ENCODE data around the gene YIPF1.
"Not testable (repeated sequence)": the region's sequence is repeated elsewhere in the genome, so short reads cannot be mapped to it uniquely, and the experiment has no call there.

YIPF1 gene

GRCh38 chr1:53851571-53852285 is 37.9 kb downstream of the YIPF1 start:
- no peak for DNase-seq (ENCODE audit: low read depth, low spot score)
- no peak overlapping the region for H3K4me3 ChIP-seq (ENCODE audit: low read length)

- no peak overlapping the region for H3K4me3 ChIP-seq (ENCODE audit: low read length)
- no peak for DNase-seq (ENCODE audit: low read depth, low spot score)
These were observed 39.4 kb downstream of the YIPF1 start for GRCh38 chr1:53850082-53850673.

GRCh38 chr1:53847980-53848379 is 41.6 kb downstream of the YIPF1 start:
- no peak overlapping the region for H3K4me3 ChIP-seq (ENCODE audit: low read length)
- no peak for DNase-seq (ENCODE audit: low read depth, low spot score)

GRCh38 chr1:53842347-53842746 is 47.2 kb downstream of the YIPF1 start:
- DNase-seq (ENCODE audit: low read depth, low spot score): no peak
- H3K4me3 ChIP-seq (ENCODE audit: low read length): no peak overlapping the region

- peak overlapping the region; percentile 94 for H3K4me3 ChIP-seq (ENCODE audit: low read length)
- DNase-seq (ENCODE audit: low read depth, low spot score): no peak
These were observed 51.0 kb downstream of the YIPF1 start for GRCh38 chr1:53838654-53838974.

- DNase-seq (ENCODE audit: low read depth, low spot score): peak; percentile 96
- peak within 1 kb of the TSS; percentile 94 for H3K4me3 ChIP-seq (ENCODE audit: low read length)
These were observed 51.5 kb downstream of the YIPF1 start, which contains the start of gene NDC1 for GRCh38 chr1:53837924-53838653. NDC1 (minus strand) TSS chr1:53838296; CDS start chr1:53838261, 35 bp downstream.

GRCh38 chr1:53837646-53837923 is 52.0 kb downstream of the YIPF1 start:
- no peak for DNase-seq (ENCODE audit: low read depth, low spot score)
- peak overlapping the region; percentile 94 for H3K4me3 ChIP-seq (ENCODE audit: low read length)

- no peak overlapping the region for H3K4me3 ChIP-seq (ENCODE audit: low read length)
- DNase-seq (ENCODE audit: low read depth, low spot score): no peak
These were observed 54.1 kb downstream of the YIPF1 start for GRCh38 chr1:53835491-53835890.

- no peak overlapping the region for H3K4me3 ChIP-seq (ENCODE audit: low read length)
- DNase-seq (ENCODE audit: low read depth, low spot score): no peak
These were observed 54.8 kb downstream of the YIPF1 start for GRCh38 chr1:53834776-53835175.

- no peak for DNase-seq (ENCODE audit: low read depth, low spot score)
- H3K4me3 ChIP-seq (ENCODE audit: low read length): no peak overlapping the region
These were observed 56.2 kb downstream of the YIPF1 start for GRCh38 chr1:53833393-53833792.

GRCh38 chr1:53826367-53826766 is 63.2 kb downstream of the YIPF1 start:
- H3K4me3 ChIP-seq (ENCODE audit: low read length): no peak overlapping the region
- DNase-seq (ENCODE audit: low read depth, low spot score): no peak

GRCh38 chr1:53825306-53825705 is 64.3 kb downstream of the YIPF1 start:
- no peak for DNase-seq (ENCODE audit: low read depth, low spot score)
- H3K4me3 ChIP-seq (ENCODE audit: low read length): no peak overlapping the region

GRCh38 chr1:53822931-53823330 is 66.7 kb downstream of the YIPF1 start:
- no peak for DNase-seq (ENCODE audit: low read depth, low spot score)
- no peak overlapping the region for H3K4me3 ChIP-seq (ENCODE audit: low read length)

GRCh38 chr1:53821380-53821779 is 68.2 kb downstream of the YIPF1 start:
- no peak for DNase-seq (ENCODE audit: low read depth, low spot score)
- no peak overlapping the region for H3K4me3 ChIP-seq (ENCODE audit: low read length)

GRCh38 chr1:53819387-53819786 is 70.2 kb downstream of the YIPF1 start:
- no peak overlapping the region for H3K4me3 ChIP-seq (ENCODE audit: low read length)
- no peak for DNase-seq (ENCODE audit: low read depth, low spot score)

- not testable (repeated sequence) for DNase-seq (ENCODE audit: low read depth, low spot score); H3K4me3 ChIP-seq (ENCODE audit: low read length)
These were observed 73.0 kb downstream of the YIPF1 start for GRCh38 chr1:53816584-53816983.

- not testable (repeated sequence) for DNase-seq (ENCODE audit: low read depth, low spot score); H3K4me3 ChIP-seq (ENCODE audit: low read length)
These were observed 74.1 kb downstream of the YIPF1 start for GRCh38 chr1:53815484-53815883.

GRCh38 chr1:53811414-53811851 is 78.2 kb downstream of the YIPF1 start:
- peak; percentile 26 for DNase-seq (ENCODE audit: low read depth, low spot score)
- no peak overlapping the region for H3K4me3 ChIP-seq (ENCODE audit: low read length)

- no peak overlapping the region for H3K4me3 ChIP-seq (ENCODE audit: low read length)
These were observed 79.1 kb downstream of the YIPF1 start for GRCh38 chr1:53810497-53810896.

GRCh38 chr1:53810007-53810406 is 79.6 kb downstream of the YIPF1 start:
- H3K4me3 ChIP-seq (ENCODE audit: low read length): no peak overlapping the region
- no peak for DNase-seq (ENCODE audit: low read depth, low spot score)

More at GRCh38 chr1:53810497-53810896, 79.1 kb downstream of the YIPF1 start:
- no peak for DNase-seq (ENCODE audit: low read depth, low spot score)
